Spleen (tissue), 7 donors: Measurements from ENCODE around the gene CLN5.

Experiments
- CTCF ChIP-seq, 11 experiments: fragments of 200-600 bp in 7 of 11; fragments of 450-650 bp in 4 of 11; sonication (generic) in 4 of 11; IDR thresholded peaks in 8 of 11; conservative IDR thresholded peaks in 3 of 11; 1 replicate in 7 of 11; 2 replicates in 4 of 11; pipeline versions ENCODE4 v1.4.0 to v1.8.0; 2016 to 2021; ENCODE audit warnings: antibody characterized with exemption in 11 of 11, inconsistent platforms in 4 of 11, mild to moderate bottlenecking in 1 of 11
- POLR2A ChIP-seq, 3 donors: fragments of 450-650 bp; IDR thresholded peaks; one replicate each; pipeline ENCODE4 v1.5.1; 2017; ENCODE audit warnings: antibody characterized with exemption in 3 of 3, mild to moderate bottlenecking in 1 of 3
- POLR2AphosphoS5 ChIP-seq, 3 donors: sonication (generic); formaldehyde crosslinking; IDR thresholded peaks; one replicate each; pipeline ENCODE4 v1.5.1; 2017; ENCODE audit warnings: antibody characterized with exemption in 3 of 3
- donor health status: DM: no; HTN: no; CAD: no; lungs with moderate emphysema.
- donor health status: DM: no; HTN: no; CAD: no.
- donor health status: DM: no; HTN: no; CAD: no.

GRCh38 chr13:76948149-76948548 lies 43.7 kb upstream of the CLN5 start, which contains the start of gene ACOD1:
- no peak for TF ChIP-seq CTCF (IDR thresholded peaks at IDR 0.05 in 8 of 11, conservative IDR thresholded peaks at IDR 0.05 in 3 of 11)
- TF ChIP-seq POLR2AphosphoS5 (IDR thresholded peaks at IDR 0.05): no peak
- no peak for TF ChIP-seq POLR2A (IDR thresholded peaks at IDR 0.05)
